Measurements from ENCODE around the gene ZCCHC24.

The ZCCHC24 gene

GRCh38 chr10:79413196-79413595 lies 32.2 kb downstream of the ZCCHC24 start:
- H3K9me3 ChIP-seq (ENCODE audit: control insufficient read depth, low read depth, low read length), result no peaks in the 10 kb centered on the region

GRCh38 chr10:79412516-79412915 lies 32.9 kb downstream of the ZCCHC24 start:
- no peaks in the 10 kb centered on the region for H3K4me1 ChIP-seq (ENCODE audit: control insufficient read depth, low read depth, low read length)
- no peaks in the 10 kb centered on the region for H3K9me3 ChIP-seq (ENCODE audit: control insufficient read depth, low read depth, low read length)
- no peak overlapping the region for H3K27ac ChIP-seq (ENCODE audit: low read length)
- H3K27me3 ChIP-seq (ENCODE audit: control insufficient read depth, insufficient read depth, low read length), result no peaks in the 10 kb centered on the region
- no peaks in the 10 kb centered on the region for H3K36me3 ChIP-seq (ENCODE audit: control insufficient read depth, low read depth, low read length)
- no peak overlapping the region for H3K9ac ChIP-seq (ENCODE audit: low read length)
- H3K4me3 ChIP-seq (ENCODE audit: low read length), result no peak overlapping the region

More at GRCh38 chr10:79413196-79413595, 32.2 kb downstream of the ZCCHC24 start:
- no peaks in the 10 kb centered on the region for H3K4me1 ChIP-seq (ENCODE audit: control insufficient read depth, low read depth, low read length)
- H3K27me3 ChIP-seq (ENCODE audit: control insufficient read depth, insufficient read depth, low read length), result no peaks in the 10 kb centered on the region
- H3K4me3 ChIP-seq (ENCODE audit: low read length), result no peak overlapping the region
- no peaks in the 10 kb centered on the region for H3K36me3 ChIP-seq (ENCODE audit: control insufficient read depth, low read depth, low read length)
- H3K9ac ChIP-seq (ENCODE audit: low read length), result no peak overlapping the region
- no peak overlapping the region for H3K27ac ChIP-seq (ENCODE audit: low read length)

- Histone ChIP-seq H3K9me3 (ENCODE audit: control insufficient read depth, low read depth, low read length) (no peaks in the 10 kb centered on the region), H3K4me1 (ENCODE audit: control insufficient read depth, low read depth, low read length) (no peaks in the 10 kb centered on the region)
Measured at GRCh38 chr10:79411546-79412495, 33.6 kb downstream of the ZCCHC24 start.

GRCh38 chr10:79410315-79411094 lies 34.9 kb downstream of the ZCCHC24 start:
- Histone ChIP-seq H3K4me1 (ENCODE audit: control insufficient read depth, low read depth, low read length) (no peaks in the 10 kb centered on the region), H3K36me3 (ENCODE audit: control insufficient read depth, low read depth, low read length) (no peaks in the 10 kb centered on the region), H3K27ac (ENCODE audit: low read length) (no peak overlapping the region), H3K9ac (ENCODE audit: low read length) (no peak overlapping the region), H3K9me3 (ENCODE audit: control insufficient read depth, low read depth, low read length) (no peaks in the 10 kb centered on the region), H3K27me3 (ENCODE audit: control insufficient read depth, insufficient read depth, low read length) (no peaks in the 10 kb centered on the region), H3K4me3 (ENCODE audit: low read length) (no peak overlapping the region)

More at GRCh38 chr10:79411546-79412495, 33.6 kb downstream of the ZCCHC24 start:
- H3K36me3 ChIP-seq (ENCODE audit: control insufficient read depth, low read depth, low read length), result no peaks in the 10 kb centered on the region
- no peak overlapping the region for H3K4me3 ChIP-seq (ENCODE audit: low read length)
- H3K27ac ChIP-seq (ENCODE audit: low read length), result no peak overlapping the region
- H3K9ac ChIP-seq (ENCODE audit: low read length), result no peak overlapping the region
- H3K27me3 ChIP-seq (ENCODE audit: control insufficient read depth, insufficient read depth, low read length), result no peaks in the 10 kb centered on the region

- Histone ChIP-seq H3K9ac (ENCODE audit: low read length) (no peak overlapping the region), H3K4me3 (ENCODE audit: low read length) (no peak overlapping the region), H3K9me3 (ENCODE audit: control insufficient read depth, low read depth, low read length) (no peaks in the 10 kb centered on the region), H3K27ac (ENCODE audit: low read length) (no peak overlapping the region), H3K36me3 (ENCODE audit: control insufficient read depth, low read depth, low read length) (no peaks in the 10 kb centered on the region), H3K4me1 (ENCODE audit: control insufficient read depth, low read depth, low read length) (peaks cover 2% of the 10 kb centered on the region), H3K27me3 (ENCODE audit: control insufficient read depth, insufficient read depth, low read length) (no peaks in the 10 kb centered on the region)
Measured at GRCh38 chr10:79409726-79410085, 35.7 kb downstream of the ZCCHC24 start.

GRCh38 chr10:79409038-79409725 lies 36.2 kb downstream of the ZCCHC24 start:
- no peak overlapping the region for H3K27ac ChIP-seq (ENCODE audit: low read length)
- no peak overlapping the region for H3K9ac ChIP-seq (ENCODE audit: low read length)
- H3K36me3 ChIP-seq (ENCODE audit: control insufficient read depth, low read depth, low read length), result no peaks in the 10 kb centered on the region
- no peak overlapping the region for H3K4me3 ChIP-seq (ENCODE audit: low read length)
- peaks cover 6% of the 10 kb centered on the region for H3K4me1 ChIP-seq (ENCODE audit: control insufficient read depth, low read depth, low read length)
- H3K9me3 ChIP-seq (ENCODE audit: control insufficient read depth, low read depth, low read length), result no peaks in the 10 kb centered on the region
- H3K27me3 ChIP-seq (ENCODE audit: control insufficient read depth, insufficient read depth, low read length), result no peaks in the 10 kb centered on the region

GRCh38 chr10:79407811-79408795 lies 37.3 kb downstream of the ZCCHC24 start:
- peaks cover 14% of the 10 kb centered on the region for H3K4me1 ChIP-seq (ENCODE audit: control insufficient read depth, low read depth, low read length)
- no peak overlapping the region for H3K9ac ChIP-seq (ENCODE audit: low read length)
- no peaks in the 10 kb centered on the region for H3K9me3 ChIP-seq (ENCODE audit: control insufficient read depth, low read depth, low read length)
- H3K36me3 ChIP-seq (ENCODE audit: control insufficient read depth, low read depth, low read length), result no peaks in the 10 kb centered on the region
- H3K27ac ChIP-seq (ENCODE audit: low read length), result no peak overlapping the region
- no peak overlapping the region for H3K4me3 ChIP-seq (ENCODE audit: low read length)
- H3K27me3 ChIP-seq (ENCODE audit: control insufficient read depth, insufficient read depth, low read length), result peaks cover 1% of the 10 kb centered on the region

GRCh38 chr10:79407423-79407796 lies 38.0 kb downstream of the ZCCHC24 start:
- Histone ChIP-seq H3K4me3 (ENCODE audit: low read length) (no peak overlapping the region), H3K9ac (ENCODE audit: low read length) (no peak overlapping the region), H3K36me3 (ENCODE audit: control insufficient read depth, low read depth, low read length) (no peaks in the 10 kb centered on the region), H3K4me1 (ENCODE audit: control insufficient read depth, low read depth, low read length) (peaks cover 18% of the 10 kb centered on the region), H3K27ac (ENCODE audit: low read length) (no peak overlapping the region), H3K9me3 (ENCODE audit: control insufficient read depth, low read depth, low read length) (no peaks in the 10 kb centered on the region), H3K27me3 (ENCODE audit: control insufficient read depth, insufficient read depth, low read length) (peaks cover 6% of the 10 kb centered on the region)

GRCh38 chr10:79406683-79407422 lies 38.6 kb downstream of the ZCCHC24 start:
- Histone ChIP-seq H3K36me3 (ENCODE audit: control insufficient read depth, low read depth, low read length) (no peaks in the 10 kb centered on the region), H3K27me3 (ENCODE audit: control insufficient read depth, insufficient read depth, low read length) (peaks cover 6% of the 10 kb centered on the region), H3K9ac (ENCODE audit: low read length) (no peak overlapping the region), H3K9me3 (ENCODE audit: control insufficient read depth, low read depth, low read length) (no peaks in the 10 kb centered on the region), H3K27ac (ENCODE audit: low read length) (no peak overlapping the region), H3K4me3 (ENCODE audit: low read length) (no peak overlapping the region), H3K4me1 (ENCODE audit: control insufficient read depth, low read depth, low read length) (peaks cover 18% of the 10 kb centered on the region)

GRCh38 chr10:79405995-79406515 lies 39.4 kb downstream of the ZCCHC24 start:
- no peak overlapping the region for H3K4me3 ChIP-seq (ENCODE audit: low read length)
- peaks cover 6% of the 10 kb centered on the region for H3K27me3 ChIP-seq (ENCODE audit: control insufficient read depth, insufficient read depth, low read length)
- H3K9me3 ChIP-seq (ENCODE audit: control insufficient read depth, low read depth, low read length), result no peaks in the 10 kb centered on the region
- no peak overlapping the region for H3K27ac ChIP-seq (ENCODE audit: low read length)
- no peaks in the 10 kb centered on the region for H3K36me3 ChIP-seq (ENCODE audit: control insufficient read depth, low read depth, low read length)
- H3K4me1 ChIP-seq (ENCODE audit: control insufficient read depth, low read depth, low read length), result peaks cover 18% of the 10 kb centered on the region
- H3K9ac ChIP-seq (ENCODE audit: low read length), result no peak overlapping the region

Data from iPS-18a (cell line).